NCI-H2107 treated with DMSO at 0.1 percent for 48 hours (cell line): Measurements from ENCODE around the gene TCF12.

Source experiments
- DNase-seq: peaks from one replicate; lab custom pipeline; 2025; ENCODE audit not compliant: unreplicated experiment; lab: John Stamatoyannopoulos, UW

Gene TCF12

GRCh38 chr15:57015360-57015759 is 96.9 kb downstream of the TCF12 start:
- DNase-seq = no peak

GRCh38 chr15:57015897-57016296 is 97.5 kb downstream of the TCF12 start:
- DNase-seq = no peak

- no peak for DNase-seq
These were observed 98.6 kb downstream of the TCF12 start for GRCh38 chr15:57017024-57017423.

- no peak for DNase-seq
These were observed 99.7 kb downstream of the TCF12 start for GRCh38 chr15:57018151-57018550.

- no peak for DNase-seq
These were observed 101.2 kb downstream of the TCF12 start for GRCh38 chr15:57019496-57020160.

- DNase-seq = no peak
These were observed 107.0 kb downstream of the TCF12 start for GRCh38 chr15:57025264-57025926.

- no peak for DNase-seq
These were observed 107.7 kb downstream of the TCF12 start for GRCh38 chr15:57026016-57026592.

- no peak for DNase-seq
These were observed 109.2 kb downstream of the TCF12 start for GRCh38 chr15:57027596-57027995.

- no peak for DNase-seq
These were observed 109.7 kb downstream of the TCF12 start for GRCh38 chr15:57028176-57028575.

GRCh38 chr15:57030011-57030410 is 111.6 kb downstream of the TCF12 start:
- no peak for DNase-seq

- no peak for DNase-seq
These were observed 112.6 kb downstream of the TCF12 start for GRCh38 chr15:57031082-57031481.

- DNase-seq = no peak
These were observed 113.2 kb downstream of the TCF12 start for GRCh38 chr15:57031605-57032004.

GRCh38 chr15:57032338-57032737 is 113.9 kb downstream of the TCF12 start:
- DNase-seq = no peak

GRCh38 chr15:57033715-57034439 is 115.4 kb downstream of the TCF12 start:
- DNase-seq = peak; percentile 21

GRCh38 chr15:57034613-57035012 is 116.2 kb downstream of the TCF12 start:
- DNase-seq = no peak

GRCh38 chr15:57035664-57036063 is 117.2 kb downstream of the TCF12 start:
- DNase-seq = no peak

- DNase-seq = peak; percentile 9
These were observed 117.9 kb downstream of the TCF12 start for GRCh38 chr15:57036352-57036751.

GRCh38 chr15:57037548-57037947 is 119.1 kb downstream of the TCF12 start:
- DNase-seq = no peak

- no peak for DNase-seq
These were observed 119.6 kb downstream of the TCF12 start for GRCh38 chr15:57038040-57038439.

- DNase-seq = no peak
These were observed 120.1 kb downstream of the TCF12 start for GRCh38 chr15:57038496-57038895.

GRCh38 chr15:57041416-57041815 is 123.0 kb downstream of the TCF12 start:
- DNase-seq = no peak
